Thyroid gland (tissue), 4 donors: Measurements from ENCODE around the gene CRYL1.

Experiments
- POLR2A ChIP-seq, 2 donors: fragments of 450-650 bp; IDR thresholded peaks; one replicate each; pipeline ENCODE4 v1.6.1; 2017; ENCODE audit warnings: antibody characterized with exemption in 2 of 2, mild to moderate bottlenecking in 2 of 2, moderate library complexity in 1 of 2
- TF ChIP-seq, protein P1 (sequence below), 6 experiments: fragments of 200-600 bp in 3 of 6; fragments of 450-650 bp in 3 of 6; sonication (generic) in 3 of 6; IDR thresholded peaks; one replicate each; pipeline ENCODE4 v1.5.1; 2016 to 2019; ENCODE audit warnings: antibody characterized with exemption in 6 of 6, mild to moderate bottlenecking in 2 of 6, inconsistent platforms in 1 of 6, moderate library complexity in 1 of 6

DNA sequence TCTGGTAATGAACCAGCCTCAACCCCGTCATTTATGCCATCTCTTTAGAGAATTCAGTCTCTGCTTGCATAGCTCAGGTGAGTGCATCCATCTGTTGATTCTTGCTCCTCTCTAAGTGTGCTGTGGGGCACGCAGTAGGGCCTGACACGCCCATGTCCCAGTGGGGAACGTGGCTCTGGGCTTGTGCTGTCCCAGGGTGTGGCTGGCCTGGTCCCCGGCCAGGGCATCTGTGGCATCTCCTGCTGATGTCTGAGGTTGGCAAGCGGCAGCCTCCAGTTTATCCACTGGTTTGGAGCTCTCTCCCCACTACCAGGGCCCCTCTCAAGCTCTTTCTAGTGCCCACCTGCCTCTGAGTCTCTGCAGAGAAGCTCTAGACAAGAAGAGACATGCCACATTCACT is 146.9 kb downstream of the CRYL1 start:
- TF ChIP-seq, protein P1, sequence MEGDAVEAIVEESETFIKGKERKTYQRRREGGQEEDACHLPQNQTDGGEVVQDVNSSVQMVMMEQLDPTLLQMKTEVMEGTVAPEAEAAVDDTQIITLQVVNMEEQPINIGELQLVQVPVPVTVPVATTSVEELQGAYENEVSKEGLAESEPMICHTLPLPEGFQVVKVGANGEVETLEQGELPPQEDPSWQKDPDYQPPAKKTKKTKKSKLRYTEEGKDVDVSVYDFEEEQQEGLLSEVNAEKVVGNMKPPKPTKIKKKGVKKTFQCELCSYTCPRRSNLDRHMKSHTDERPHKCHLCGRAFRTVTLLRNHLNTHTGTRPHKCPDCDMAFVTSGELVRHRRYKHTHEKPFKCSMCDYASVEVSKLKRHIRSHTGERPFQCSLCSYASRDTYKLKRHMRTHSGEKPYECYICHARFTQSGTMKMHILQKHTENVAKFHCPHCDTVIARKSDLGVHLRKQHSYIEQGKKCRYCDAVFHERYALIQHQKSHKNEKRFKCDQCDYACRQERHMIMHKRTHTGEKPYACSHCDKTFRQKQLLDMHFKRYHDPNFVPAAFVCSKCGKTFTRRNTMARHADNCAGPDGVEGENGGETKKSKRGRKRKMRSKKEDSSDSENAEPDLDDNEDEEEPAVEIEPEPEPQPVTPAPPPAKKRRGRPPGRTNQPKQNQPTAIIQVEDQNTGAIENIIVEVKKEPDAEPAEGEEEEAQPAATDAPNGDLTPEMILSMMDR (IDR thresholded peaks at IDR 0.05), result no peak
- TF ChIP-seq POLR2A (IDR thresholded peaks at IDR 0.05), result no peak
